Stimulated activated CD4-positive, alpha-beta T cell treated with anti-CD3 and anti-CD28 coated beads, TNF-alpha, amount 100 ng/mL, for 1 hour (primary cell): ENCODE data around the gene CALHM3.
"Not testable (repeated sequence)": the region's sequence is repeated elsewhere in the genome, so short reads cannot be mapped to it uniquely, and the experiment has no call there.

Experiments used
- DNase-seq, 3 donors: peaks; one replicate each; pipeline ENCODE4 v3.0.0-alpha.2; 2020; ENCODE audit warnings: low read depth in 3 of 3, low spot score in 1 of 3

The CALHM3 gene

GRCh38 chr10:103479135-103479534 is at the start of gene CALHM3:
CALHM3 (minus strand) TSS chr10:103479240; CDS start chr10:103479032, 208 bp downstream.
- no peak for DNase-seq

- no peak for DNase-seq
Observed at GRCh38 chr10:103528549-103528948, 49.5 kb upstream of the CALHM3 start.

GRCh38 chr10:103527476-103527875 is 48.4 kb upstream of the CALHM3 start:
- not testable (repeated sequence) for DNase-seq

GRCh38 chr10:103525901-103526300 is 46.9 kb upstream of the CALHM3 start:
- no peak for DNase-seq

- no peak for DNase-seq
Observed at GRCh38 chr10:103523683-103524082, 44.6 kb upstream of the CALHM3 start.

- not testable (repeated sequence) for DNase-seq
Observed at GRCh38 chr10:103522006-103522405, 43.0 kb upstream of the CALHM3 start.

- DNase-seq, result no peak
Observed at GRCh38 chr10:103519798-103520197, 40.8 kb upstream of the CALHM3 start.

GRCh38 chr10:103517234-103518085 is 38.4 kb upstream of the CALHM3 start:
- no peak for DNase-seq

GRCh38 chr10:103514244-103514643 is 35.2 kb upstream of the CALHM3 start:
- DNase-seq, result no peak

- no peak for DNase-seq
Observed at GRCh38 chr10:103513380-103514060, 34.5 kb upstream of the CALHM3 start.

- DNase-seq, result no peak
Observed at GRCh38 chr10:103512591-103513379, 33.7 kb upstream of the CALHM3 start.

- no peak for DNase-seq
Observed at GRCh38 chr10:103512166-103512565, 33.1 kb upstream of the CALHM3 start.

GRCh38 chr10:103510791-103511752 is 32.0 kb upstream of the CALHM3 start:
- no peak for DNase-seq

GRCh38 chr10:103510046-103510685 is 31.1 kb upstream of the CALHM3 start:
- DNase-seq, result no peak

GRCh38 chr10:103507235-103508191 is 28.5 kb upstream of the CALHM3 start:
- DNase-seq, result no peak

GRCh38 chr10:103506061-103506460 is 27.0 kb upstream of the CALHM3 start:
- no peak for DNase-seq

- no peak for DNase-seq
Observed at GRCh38 chr10:103504181-103504783, 25.2 kb upstream of the CALHM3 start.

GRCh38 chr10:103503777-103504176 is 24.7 kb upstream of the CALHM3 start:
- not testable (repeated sequence) for DNase-seq
